ENCODE data around the gene TARDBP.
"Not testable (repeated sequence)": the region's sequence is repeated elsewhere in the genome, so short reads cannot be mapped to it uniquely, and the experiment has no call there.

The TARDBP gene

DNA sequence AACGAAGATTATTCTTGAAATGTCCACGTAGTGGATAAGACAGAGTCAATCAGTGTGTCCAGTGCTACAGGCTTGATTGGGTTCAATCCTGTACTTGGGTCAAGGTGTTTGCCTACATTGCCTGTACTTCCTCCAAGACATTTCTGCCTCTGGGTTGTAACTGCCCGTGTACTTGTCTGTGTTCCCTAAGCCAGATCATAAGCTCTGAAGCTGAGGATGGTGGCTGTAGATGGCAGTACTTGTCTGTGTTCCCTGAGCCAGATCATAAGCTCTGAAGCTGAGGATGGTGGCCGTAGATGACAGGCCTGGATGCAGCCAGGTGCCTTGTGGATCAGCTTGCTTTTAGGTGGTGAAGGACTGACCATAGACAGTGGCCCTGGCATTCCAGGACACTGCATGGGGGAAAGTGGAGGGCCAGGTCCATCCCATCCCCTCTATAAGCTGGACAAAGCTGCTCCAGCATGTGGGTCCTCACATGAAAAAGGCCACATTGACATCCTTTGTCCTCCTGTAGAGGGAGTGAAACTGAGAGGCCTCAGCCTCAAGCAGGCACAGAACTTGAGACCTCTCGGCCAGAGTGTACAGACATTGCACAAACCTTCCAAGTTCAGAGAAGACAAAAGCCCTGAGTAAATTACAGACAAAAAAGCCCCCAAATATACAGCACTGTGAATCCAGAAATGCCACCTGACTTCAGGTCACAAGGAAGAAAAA lies 49.4 kb downstream of the TARDBP start:
- no peak for DNase-seq

DNA sequence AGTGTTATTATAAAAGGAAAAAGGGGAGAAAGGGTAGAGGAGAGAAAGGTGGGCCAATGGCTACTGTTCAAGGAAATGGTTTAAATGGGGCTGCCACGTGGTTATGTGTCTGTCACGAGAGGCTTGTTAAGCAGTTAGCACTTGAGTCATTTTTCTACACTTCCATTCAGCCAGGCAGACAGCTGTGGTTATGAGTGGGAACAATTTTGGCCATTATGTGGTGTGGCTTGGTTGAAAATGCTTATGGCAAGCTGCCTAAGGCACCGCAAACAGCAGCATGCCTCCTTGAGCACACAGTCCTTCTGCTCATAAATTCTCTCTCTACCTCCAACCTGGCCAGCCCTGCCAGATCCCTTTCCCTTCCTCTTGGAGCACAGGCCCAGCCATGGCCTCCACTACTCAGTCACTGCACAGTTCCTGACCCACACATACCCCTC lies 50.5 kb downstream of the TARDBP start:
- DNase-seq = no peak

DNA sequence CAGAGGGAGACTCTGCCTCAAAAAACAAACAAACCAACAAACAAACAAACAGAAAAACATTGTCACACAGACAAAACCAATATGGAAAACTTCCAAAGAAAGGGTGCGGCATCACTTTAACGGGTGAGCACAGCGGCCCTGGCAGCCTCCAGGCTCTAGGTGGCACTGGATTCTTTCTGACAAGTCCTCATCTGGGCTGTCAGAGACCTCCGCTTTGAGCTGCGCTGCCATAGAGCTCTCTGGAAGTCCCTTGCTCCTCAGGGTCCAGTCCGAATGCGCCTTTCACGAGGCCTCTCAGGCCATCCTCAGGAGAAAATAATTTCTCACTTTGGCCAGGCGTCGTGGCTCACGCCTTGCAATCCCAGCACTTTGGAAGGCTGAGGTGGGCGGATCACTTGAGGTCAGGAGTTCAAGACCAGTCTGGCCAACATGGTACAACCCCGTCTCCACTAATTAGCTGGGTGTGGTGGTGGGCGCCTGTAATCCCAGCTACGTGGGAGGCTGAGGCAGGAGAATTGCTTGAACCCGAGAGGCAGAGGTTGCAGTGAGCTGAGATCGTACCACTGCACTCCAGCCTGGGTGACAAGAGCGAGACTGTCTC lies 51.6 kb downstream of the TARDBP start:
- not testable (repeated sequence) for DNase-seq

DNA sequence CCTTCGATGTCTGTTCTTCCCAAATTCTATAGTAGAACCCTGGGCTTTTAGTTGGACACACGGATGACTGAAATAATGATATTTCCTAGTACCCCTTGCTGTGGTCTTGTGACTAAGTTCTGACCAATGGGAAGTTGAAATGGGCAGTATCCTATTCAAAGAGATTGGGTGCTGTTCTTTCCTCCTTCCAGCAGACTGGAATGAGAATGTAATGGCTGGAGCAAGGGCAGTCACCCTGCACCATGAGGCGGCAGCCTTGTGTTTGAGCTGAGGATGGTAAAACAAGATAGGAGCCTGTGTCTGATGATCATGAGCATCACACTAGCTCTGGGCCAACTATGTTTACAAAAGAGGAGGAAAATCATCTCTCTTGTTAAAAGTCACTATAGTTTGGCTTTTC lies 52.5 kb downstream of the TARDBP start:
- DNase-seq = no peak

DNA sequence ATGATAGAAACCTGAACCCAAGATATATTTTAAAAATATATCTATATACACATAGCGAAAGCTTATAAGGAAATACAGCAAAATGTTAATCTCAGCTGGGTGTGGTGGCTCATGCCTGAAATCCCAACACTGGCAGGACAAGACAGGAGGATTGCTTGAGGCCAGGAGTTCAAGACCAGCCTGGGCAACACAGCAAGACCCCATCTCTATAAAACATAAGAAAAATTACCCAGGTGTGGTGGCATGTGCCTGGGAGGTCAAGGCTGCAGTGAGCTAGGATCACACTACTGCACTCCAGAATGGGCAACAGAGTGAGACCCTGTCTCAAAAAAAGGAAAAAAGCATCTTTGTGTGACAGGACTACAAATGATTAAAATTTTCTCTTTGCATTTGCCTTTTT lies 53.3 kb downstream of the TARDBP start:
- no peak for DNase-seq

DNA sequence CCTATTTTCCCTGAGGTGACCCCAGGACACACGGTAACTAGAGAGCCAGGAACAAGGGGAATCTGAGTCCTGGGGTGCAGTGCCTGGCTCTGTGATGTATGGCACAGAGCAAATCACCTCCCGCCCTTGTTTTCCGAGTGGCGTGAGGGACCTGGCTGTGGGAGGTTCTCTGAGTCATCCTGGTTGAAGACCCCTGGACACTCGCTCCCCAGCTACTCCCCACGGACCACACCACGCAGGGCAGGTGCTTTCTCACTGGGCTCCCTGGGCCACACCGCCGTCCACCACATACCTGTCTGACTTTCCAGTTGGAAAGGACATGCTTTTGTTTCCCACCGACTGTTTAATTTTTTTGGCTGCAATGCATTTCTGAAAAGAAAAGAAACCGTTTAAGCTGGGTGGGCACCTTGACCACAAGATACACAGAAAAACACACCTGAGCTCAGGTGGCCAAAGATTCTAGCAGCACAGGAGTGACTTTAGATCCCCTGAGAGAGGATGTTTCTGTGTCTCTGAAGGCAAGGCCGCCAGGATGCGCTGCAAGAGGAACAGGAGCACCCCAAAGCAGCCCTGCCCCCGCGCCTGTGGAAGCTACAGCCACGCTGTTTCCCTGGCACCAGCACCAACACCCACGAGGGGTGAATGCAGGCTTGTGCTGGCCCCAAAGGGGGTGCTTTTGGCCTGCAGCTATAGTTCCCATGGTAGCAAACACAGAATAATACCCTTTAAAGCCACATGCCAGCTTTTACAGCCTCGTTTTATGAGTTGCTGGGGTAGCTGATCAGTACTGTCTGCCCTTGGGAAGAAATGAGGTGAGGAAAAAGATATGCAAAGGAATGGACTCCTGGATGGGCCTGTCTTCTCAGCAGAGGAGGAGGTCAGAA lies 55.5 kb downstream of the TARDBP start:
- no peak for DNase-seq

DNA sequence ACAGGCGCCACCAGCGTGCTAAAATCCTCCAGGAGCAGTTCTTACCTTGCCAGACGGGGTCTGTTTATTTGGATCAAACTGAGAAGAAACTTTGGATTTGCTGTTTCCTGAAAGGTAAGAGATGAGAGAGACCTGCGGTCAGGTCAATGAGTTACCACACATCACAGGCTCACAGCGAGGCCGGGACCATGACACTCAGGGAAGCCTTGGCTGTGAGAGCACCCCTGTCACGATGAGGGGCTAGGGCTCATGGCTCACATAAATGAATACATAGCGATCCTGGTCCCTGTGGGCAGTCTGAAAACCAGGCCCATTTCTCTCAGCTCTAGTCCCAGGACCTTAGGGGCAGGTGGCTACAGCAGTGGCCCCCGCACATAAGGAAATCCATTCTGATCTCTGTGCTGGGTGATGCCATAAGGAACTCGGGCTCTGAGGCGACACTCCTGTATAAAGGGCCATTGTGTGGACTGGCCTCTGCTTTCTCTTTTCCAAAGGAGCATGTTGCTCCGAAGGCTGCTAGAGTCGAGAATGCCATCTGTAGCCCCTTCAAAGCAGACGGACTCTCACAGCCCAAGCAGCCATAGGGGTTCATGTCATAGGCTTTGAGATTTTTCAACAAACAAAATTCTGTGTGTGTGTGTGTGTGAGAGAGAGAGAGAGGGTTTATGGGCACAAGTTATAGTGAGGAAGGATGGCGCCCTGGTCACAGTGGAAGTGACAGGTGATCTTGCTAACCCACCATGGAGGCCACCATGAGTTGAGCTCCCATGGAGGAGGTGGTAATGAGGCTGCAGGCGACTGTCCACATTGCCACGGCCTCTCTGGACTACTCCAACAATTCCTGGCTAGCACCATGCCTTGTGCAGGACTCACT lies 56.4 kb downstream of the TARDBP start:
- no peak for DNase-seq

DNA sequence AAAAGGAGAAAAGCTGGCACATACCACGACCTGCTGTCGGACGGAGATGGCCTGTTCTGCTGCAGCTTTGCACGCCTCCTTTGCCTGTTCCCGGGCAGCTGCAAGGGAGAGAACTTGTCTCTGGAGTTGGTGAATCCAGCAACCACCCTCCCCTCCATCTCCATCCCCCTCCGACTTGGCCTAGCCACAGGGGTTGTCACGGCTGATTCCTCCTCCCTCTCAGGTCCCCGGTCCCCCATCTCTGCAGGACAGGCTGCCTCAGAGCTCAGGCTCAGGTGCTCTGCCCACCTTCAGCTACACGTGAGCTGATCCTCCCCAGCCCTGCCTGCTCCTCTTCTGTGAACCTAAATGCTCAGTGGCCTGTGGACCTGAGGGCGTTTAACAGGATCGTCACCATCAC lies 58.4 kb downstream of the TARDBP start:
- DNase-seq = no peak

DNA sequence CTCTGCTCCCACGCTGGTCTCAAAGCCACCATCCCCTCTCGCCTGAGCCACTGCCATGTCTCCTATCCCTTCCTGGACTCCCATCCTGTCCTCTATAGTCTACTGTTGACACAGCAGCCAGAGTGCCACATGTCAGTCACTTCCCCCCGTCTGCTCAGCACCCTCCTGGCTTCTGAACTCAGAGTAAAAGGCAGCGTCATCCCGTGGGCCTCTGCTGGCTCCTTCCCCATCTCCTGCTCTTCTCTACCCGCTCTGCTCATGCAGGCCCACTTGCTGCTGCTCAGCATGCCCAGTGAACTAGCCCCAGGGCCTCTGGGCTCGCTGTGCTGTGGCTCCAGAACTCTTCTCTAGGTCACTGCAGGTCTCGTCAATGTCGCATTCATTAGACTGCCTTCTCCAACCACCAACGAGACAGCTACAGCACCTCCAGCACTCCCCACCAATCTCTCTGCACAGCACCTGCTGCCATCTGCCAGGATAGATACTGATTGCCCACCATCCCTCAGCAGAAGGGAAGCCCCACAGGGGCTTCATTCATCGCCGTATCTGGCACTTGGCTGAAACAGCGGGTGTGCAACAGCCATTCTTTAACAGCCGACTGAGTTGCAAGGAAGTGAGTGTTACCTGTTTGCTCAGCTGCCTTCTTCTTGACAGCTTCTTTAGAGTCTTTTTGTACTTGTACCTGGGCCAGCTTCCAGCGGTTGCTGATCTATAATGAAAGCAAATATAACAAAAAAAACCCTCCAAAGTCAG lies 59.2 kb downstream of the TARDBP start:
- DNase-seq = no peak

DNA sequence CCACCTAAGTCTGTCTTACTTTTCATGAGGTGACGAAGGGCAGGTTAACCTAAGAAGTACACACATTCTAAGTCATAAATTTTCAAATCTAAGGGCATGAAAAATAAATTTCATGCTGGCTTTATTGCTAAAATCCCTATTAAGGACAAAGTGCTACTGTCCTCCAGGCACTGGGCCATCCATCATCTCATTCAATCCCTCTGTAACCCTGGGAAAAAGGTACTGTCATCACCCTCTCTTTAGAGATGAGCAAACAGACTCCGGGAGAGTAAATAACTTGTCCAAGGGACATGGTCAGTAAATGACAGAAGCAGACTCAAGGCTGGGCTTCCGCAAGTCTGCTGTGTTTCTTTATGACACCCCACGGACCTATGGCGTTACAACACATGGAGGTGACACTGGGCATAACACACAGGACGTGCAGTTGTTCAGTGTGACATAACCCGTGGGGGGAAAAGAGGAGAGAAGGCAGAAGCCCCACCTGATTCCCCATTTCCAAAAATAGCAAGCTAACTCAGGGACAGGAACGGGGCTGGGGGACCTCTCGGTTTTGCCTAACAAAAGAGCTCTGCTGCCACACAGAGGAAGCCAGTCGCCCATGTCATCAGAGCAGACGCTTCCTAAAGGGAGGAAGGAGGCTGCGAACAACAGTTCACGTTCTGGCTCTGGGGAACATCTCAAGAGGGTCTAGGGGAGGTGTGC lies 59.9 kb downstream of the TARDBP start:
- no peak for DNase-seq

DNA sequence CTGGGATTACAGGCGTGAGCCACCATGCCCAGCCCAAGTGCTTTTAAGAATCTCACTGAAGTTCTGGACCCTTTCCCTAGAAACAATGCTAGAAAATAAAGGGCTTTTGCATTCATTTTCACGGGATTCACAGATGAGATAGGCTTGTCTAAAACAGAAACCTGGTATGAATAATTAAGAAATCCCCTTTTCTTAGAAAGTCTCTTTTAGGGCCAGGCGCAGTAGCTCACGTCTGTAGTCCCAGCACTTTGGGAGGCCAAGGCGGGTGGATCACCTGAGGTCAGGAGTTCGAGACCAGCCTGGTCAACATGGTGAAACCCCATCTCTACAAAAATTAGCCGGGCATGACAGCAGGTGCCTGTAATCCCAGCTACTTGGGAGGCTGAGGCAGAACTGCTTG lies 60.9 kb downstream of the TARDBP start:
- DNase-seq = not testable (repeated sequence)
